ENCODE results near the gene CACNA2D3. TPM values are rescaled to one million over a fixed set of nuclear protein-coding genes. Genes with fewer than 3 reads are reported as not detected.

Gene CACNA2D3
- polyA plus RNA-seq, 1 donor (not counting 4 experiments of a cell fraction or from before 2014, with no cell fraction given): 0.08 TPM

DNA sequence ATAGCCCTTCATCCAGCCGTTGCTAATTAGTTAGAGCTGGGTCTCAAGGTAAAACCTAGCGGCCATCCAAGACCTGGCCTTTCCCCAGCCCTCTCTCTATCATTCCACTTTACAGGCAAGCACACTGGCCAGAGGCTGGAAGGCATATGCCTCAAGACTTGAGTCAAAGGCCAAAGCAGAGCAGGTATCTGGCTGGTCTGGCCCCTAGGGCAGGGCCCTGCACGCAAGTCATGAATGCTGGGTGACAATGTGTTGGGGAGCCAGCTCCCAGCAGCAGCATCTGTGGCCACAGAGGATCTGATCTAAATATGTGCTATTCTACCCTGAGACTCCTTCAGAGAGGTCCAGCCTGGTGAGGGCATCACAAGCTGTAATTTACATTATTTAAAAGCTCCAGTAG lies 691.9 kb downstream of the CACNA2D3 start:
- no peaks in the 10 kb centered on the region for H4K20me1 ChIP-seq (ENCODE audit: control insufficient read depth, extremely low read depth, insufficient read depth, low read length)
- no peak overlapping the region for H3K9ac ChIP-seq (ENCODE audit: control insufficient read depth, extremely low read depth, insufficient read depth, low read length)
- FAIRE-seq (no peak), DNase-seq (ENCODE audit: low read depth, low spot score) (no peak)
- no peak overlapping the region for H3K4me3 ChIP-seq (ENCODE audit: control insufficient read depth in 2 of 3, extremely low read depth in 1 of 3, insufficient read depth in 2 of 3, low read depth in 1 of 3, low read length in 3 of 3)
- no peak overlapping the region for H3K4me2 ChIP-seq (ENCODE audit: control insufficient read depth, extremely low read depth, insufficient read depth, low read depth, low read length)
- no peaks in the 10 kb centered on the region for H3K9me3 ChIP-seq (ENCODE audit: control insufficient read depth, low read depth, low read length)
- H3K9me1 ChIP-seq (ENCODE audit: control insufficient read depth, extremely low read depth, insufficient read depth, low read length): no peaks in the 10 kb centered on the region
- no peak overlapping the region for H3K27ac ChIP-seq (ENCODE audit: control insufficient read depth, insufficient read depth, low read length)
- no peak for TF ChIP-seq EZH2 (IDR thresholded peaks at IDR 0.05; ENCODE audit: low read length)
- TF ChIP-seq, protein P1, sequence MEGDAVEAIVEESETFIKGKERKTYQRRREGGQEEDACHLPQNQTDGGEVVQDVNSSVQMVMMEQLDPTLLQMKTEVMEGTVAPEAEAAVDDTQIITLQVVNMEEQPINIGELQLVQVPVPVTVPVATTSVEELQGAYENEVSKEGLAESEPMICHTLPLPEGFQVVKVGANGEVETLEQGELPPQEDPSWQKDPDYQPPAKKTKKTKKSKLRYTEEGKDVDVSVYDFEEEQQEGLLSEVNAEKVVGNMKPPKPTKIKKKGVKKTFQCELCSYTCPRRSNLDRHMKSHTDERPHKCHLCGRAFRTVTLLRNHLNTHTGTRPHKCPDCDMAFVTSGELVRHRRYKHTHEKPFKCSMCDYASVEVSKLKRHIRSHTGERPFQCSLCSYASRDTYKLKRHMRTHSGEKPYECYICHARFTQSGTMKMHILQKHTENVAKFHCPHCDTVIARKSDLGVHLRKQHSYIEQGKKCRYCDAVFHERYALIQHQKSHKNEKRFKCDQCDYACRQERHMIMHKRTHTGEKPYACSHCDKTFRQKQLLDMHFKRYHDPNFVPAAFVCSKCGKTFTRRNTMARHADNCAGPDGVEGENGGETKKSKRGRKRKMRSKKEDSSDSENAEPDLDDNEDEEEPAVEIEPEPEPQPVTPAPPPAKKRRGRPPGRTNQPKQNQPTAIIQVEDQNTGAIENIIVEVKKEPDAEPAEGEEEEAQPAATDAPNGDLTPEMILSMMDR (optimal IDR thresholded peaks at IDR 0.05 in 1 of 3, IDR thresholded peaks at IDR 0.05 in 1 of 3, conservative IDR thresholded peaks at IDR 0.05 in 1 of 3; ENCODE audit: extremely low read depth in 1 of 3, insufficient read depth in 2 of 3, low read length in 3 of 3): no peak
- no peaks in the 10 kb centered on the region for H3K79me2 ChIP-seq (ENCODE audit: control insufficient read depth, insufficient read depth, low read length)
- H3K27me3 ChIP-seq (ENCODE audit: control insufficient read depth, extremely low read depth, insufficient read depth, low read length): no peaks in the 10 kb centered on the region
- H2AFZ ChIP-seq (ENCODE audit: control insufficient read depth, low read length): no peak overlapping the region
- dilution Hi-C loops (cut with MboI; ENCODE audit: extremely low pct_ligation_motif_present, low sequenced_read_pairs): no loop called here
- no peaks in the 10 kb centered on the region for H3K36me3 ChIP-seq (ENCODE audit: control insufficient read depth in 2 of 2, extremely low read depth in 1 of 2, insufficient read depth in 2 of 2, low read length in 2 of 2)
- no peaks in the 10 kb centered on the region for H3K4me1 ChIP-seq (ENCODE audit: control insufficient read depth, extremely low read depth, insufficient read depth, low read length)

DNA sequence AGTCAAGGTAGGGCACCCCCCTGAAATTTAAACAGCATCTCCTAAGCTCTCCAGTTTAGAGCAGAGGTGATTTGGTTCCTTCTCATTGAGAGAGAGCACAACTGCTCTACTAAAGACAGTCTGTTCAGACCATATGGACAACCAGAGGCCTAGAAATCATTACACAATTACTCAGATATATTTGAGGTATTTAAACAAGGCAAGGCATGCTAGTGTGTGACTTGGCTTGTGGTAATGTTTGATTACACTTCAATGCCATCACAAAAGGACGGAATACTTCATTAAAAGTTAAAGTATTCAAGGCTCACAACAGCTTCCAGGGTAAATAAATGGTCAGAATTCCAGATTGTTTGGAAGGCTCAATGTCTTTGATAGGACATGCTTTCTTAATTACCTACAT lies 695.3 kb downstream of the CACNA2D3 start:
- DNase-seq (ENCODE audit: low read depth, low spot score): no peak
- Histone ChIP-seq H3K27ac (ENCODE audit: control insufficient read depth, insufficient read depth, low read length) (no peak overlapping the region), H3K4me1 (ENCODE audit: control insufficient read depth, extremely low read depth, insufficient read depth, low read length) (no peaks in the 10 kb centered on the region), H3K9me3 (ENCODE audit: control insufficient read depth, low read depth, low read length) (no peaks in the 10 kb centered on the region), H3K4me2 (ENCODE audit: control insufficient read depth, extremely low read depth, insufficient read depth, low read depth, low read length) (no peak overlapping the region), H3K9me1 (ENCODE audit: control insufficient read depth, extremely low read depth, insufficient read depth, low read length) (no peaks in the 10 kb centered on the region), H3K4me3 (ENCODE audit: control insufficient read depth in 2 of 3, extremely low read depth in 1 of 3, insufficient read depth in 2 of 3, low read depth in 1 of 3, low read length in 3 of 3) (no peak overlapping the region), H3K79me2 (ENCODE audit: control insufficient read depth, insufficient read depth, low read length) (no peaks in the 10 kb centered on the region), H3K27me3 (ENCODE audit: control insufficient read depth, extremely low read depth, insufficient read depth, low read length) (no peaks in the 10 kb centered on the region), H4K20me1 (ENCODE audit: control insufficient read depth, extremely low read depth, insufficient read depth, low read length) (no peaks in the 10 kb centered on the region), H2AFZ (ENCODE audit: control insufficient read depth, low read length) (no peak overlapping the region), H3K9ac (ENCODE audit: control insufficient read depth, extremely low read depth, insufficient read depth, low read length) (no peak overlapping the region), H3K36me3 (ENCODE audit: control insufficient read depth in 2 of 2, extremely low read depth in 1 of 2, insufficient read depth in 2 of 2, low read length in 2 of 2) (no peaks in the 10 kb centered on the region)
- no peak for FAIRE-seq
- no peak for TF ChIP-seq EZH2 (IDR thresholded peaks at IDR 0.05; ENCODE audit: low read length)
- TF ChIP-seq, protein P1 (optimal IDR thresholded peaks at IDR 0.05 in 1 of 3, IDR thresholded peaks at IDR 0.05 in 1 of 3, conservative IDR thresholded peaks at IDR 0.05 in 1 of 3; ENCODE audit: extremely low read depth in 1 of 3, insufficient read depth in 2 of 3, low read length in 3 of 3): no peak
- dilution Hi-C loops (cut with MboI; ENCODE audit: extremely low pct_ligation_motif_present, low sequenced_read_pairs): no loop called here
